ENCODE measurements around the gene GIMAP7.

DNA sequence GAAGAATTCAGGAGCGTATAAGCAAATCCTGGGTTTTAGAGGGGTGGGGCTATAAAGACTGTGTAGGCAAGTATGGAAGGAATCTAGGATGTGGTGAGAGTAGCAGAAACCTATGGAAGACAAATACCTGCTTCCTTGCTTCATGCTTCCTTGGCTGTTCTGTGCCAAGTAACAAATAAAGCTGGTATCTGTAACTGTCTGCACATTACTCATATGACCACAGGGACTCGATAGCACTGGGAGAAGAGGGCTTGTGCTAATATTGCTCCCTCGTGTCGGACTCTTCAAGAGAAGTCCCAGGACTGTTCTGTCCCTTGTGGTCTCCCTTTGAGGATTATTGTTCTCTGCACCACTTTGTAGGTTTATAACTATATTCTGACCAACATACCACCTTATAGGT is 11.5 kb upstream of the GIMAP7 start:
- TF ChIP-seq, protein P1, sequence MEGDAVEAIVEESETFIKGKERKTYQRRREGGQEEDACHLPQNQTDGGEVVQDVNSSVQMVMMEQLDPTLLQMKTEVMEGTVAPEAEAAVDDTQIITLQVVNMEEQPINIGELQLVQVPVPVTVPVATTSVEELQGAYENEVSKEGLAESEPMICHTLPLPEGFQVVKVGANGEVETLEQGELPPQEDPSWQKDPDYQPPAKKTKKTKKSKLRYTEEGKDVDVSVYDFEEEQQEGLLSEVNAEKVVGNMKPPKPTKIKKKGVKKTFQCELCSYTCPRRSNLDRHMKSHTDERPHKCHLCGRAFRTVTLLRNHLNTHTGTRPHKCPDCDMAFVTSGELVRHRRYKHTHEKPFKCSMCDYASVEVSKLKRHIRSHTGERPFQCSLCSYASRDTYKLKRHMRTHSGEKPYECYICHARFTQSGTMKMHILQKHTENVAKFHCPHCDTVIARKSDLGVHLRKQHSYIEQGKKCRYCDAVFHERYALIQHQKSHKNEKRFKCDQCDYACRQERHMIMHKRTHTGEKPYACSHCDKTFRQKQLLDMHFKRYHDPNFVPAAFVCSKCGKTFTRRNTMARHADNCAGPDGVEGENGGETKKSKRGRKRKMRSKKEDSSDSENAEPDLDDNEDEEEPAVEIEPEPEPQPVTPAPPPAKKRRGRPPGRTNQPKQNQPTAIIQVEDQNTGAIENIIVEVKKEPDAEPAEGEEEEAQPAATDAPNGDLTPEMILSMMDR (IDR thresholded peaks at IDR 0.05) = no peak
- TF ChIP-seq POLR2A (IDR thresholded peaks at IDR 0.05) = no peak

All from body of pancreas (tissue), 4 donors.